T-helper 17 cell (primary cell): Measurements from ENCODE around the gene LRRC1. TPM values are rescaled to one million over a fixed set of nuclear protein-coding genes. Genes with fewer than 3 reads are reported as not detected.

ENCODE experiments used
- ATAC-seq: fragments of 150-1000 bp; cut with Tn5 transposase; 2 replicates; pipeline ENCODE4 v1.10.0; 2021; ENCODE audit warnings: mild to moderate bottlenecking, moderate library complexity
- DNase-seq, 3 donors: peaks; one replicate each; pipeline versions ENCODE4 v3.0.0 to v3.0.0-alpha.2; 2020 to 2021
- H3K9me3 ChIP-seq: one replicate; pipeline ENCODE4 v1.7.0; 2013; ENCODE audit warnings: low read length, mild to moderate bottlenecking; ENCODE audit not compliant: control insufficient read depth, poor library complexity, severe bottlenecking
- H3K27ac Mint-ChIP-seq: one replicate; pipeline ENCODE4 v1.8.0; 2022; ENCODE audit warnings: mild to moderate bottlenecking, moderate library complexity, mixed read lengths
- H3K27me3 Mint-ChIP-seq: one replicate; pipeline ENCODE4 v1.8.0; 2022; ENCODE audit warnings: mixed read lengths
- H3K36me3 Mint-ChIP-seq: one replicate; pipeline ENCODE4 v1.8.0; 2022; ENCODE audit warnings: low read depth, mixed read lengths
- H3K4me1 Mint-ChIP-seq: one replicate; pipeline ENCODE4 v1.8.0; 2022; ENCODE audit warnings: mild to moderate bottlenecking, mixed read lengths
- H3K4me3 Mint-ChIP-seq: one replicate; pipeline ENCODE4 v1.8.0; 2022; ENCODE audit warnings: mild to moderate bottlenecking, moderate library complexity, mixed read lengths
- total RNA-seq, 4 donors: library from RNA in 2 of 4; stranded (reverse) in 2 of 4; gene quantifications; one replicate each; pipeline ENCODE4 v1.2.3 and lab custom pipeline; 2022 to 2026

The LRRC1 gene
- total RNA-seq, 2 donors from 2014 or later = 2.5 to 4.0 TPM

DNA sequence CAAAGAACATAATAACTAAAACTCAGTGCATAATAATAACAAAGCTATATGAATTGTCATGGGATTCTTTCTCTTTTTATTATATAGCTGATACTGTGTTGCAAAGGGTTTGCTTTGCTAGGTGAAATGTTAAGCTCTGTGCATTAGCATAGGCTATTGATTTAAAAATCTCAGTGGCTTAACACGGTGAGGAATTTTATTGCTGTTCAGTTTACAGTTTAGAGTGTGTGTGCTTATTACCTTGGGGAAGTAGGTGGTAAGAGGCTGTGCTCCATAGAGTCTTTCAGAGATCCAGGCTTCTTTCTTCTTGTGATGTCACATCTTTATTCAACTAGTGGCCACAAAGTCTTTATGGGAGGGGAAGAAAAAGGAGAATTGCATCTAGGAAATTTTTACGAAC lies 55.7 kb downstream of the LRRC1 start:
- Mint-ChIP-seq H3K4me1 (peaks cover 10% of the 10 kb centered on the region), H3K36me3 (peaks cover 2% of the 10 kb centered on the region), H3K4me3 (no peak overlapping the region), H3K27me3 (no peaks in the 10 kb centered on the region), H3K27ac (no peak overlapping the region)
- no peaks in the 10 kb centered on the region for H3K9me3 ChIP-seq
- DNase-seq (no peak), ATAC-seq (no peak)

DNA sequence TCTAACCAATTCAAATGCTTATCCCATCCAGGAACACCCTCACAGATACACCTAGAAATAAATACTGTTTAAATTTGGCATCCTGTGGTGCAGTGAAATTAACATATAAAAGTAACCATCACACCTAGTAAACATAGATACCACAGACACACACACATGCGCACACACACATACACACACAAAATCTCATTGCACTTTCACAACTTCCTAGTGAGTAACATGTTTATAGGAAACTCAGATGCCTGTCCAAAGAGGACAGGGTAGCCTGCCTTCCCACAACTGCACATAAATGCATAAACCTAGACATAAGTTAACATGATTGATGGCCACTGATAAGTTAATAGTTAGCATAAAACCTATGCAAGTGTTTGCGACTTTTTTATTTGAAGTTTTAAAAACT lies 56.8 kb downstream of the LRRC1 start:
- H3K4me1 Mint-ChIP-seq = peaks cover 10% of the 10 kb centered on the region

DNA sequence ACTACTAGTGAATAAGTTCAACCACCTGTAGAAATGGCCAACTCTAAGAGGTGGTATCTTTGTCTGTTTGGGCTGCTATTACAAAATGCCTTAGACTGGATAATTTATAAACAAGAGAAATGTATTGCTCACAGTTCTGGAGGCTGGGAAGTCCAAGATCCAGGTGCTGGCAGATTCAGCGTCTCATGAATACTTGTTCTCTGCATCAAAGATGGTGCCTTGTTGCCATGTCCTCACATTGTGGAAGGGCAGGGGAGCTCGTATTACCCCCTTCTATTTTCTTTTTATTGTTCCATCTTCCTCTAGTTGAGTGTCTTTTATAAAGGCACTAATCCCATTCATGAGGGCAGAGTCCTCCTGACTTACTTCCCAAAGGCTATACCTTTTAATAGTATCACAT lies 58.0 kb downstream of the LRRC1 start:
- DNase-seq (no peak), ATAC-seq (no peak)
- peaks cover 10% of the 10 kb centered on the region for H3K4me1 Mint-ChIP-seq
- H3K36me3 Mint-ChIP-seq = peaks cover 2% of the 10 kb centered on the region
- no peak overlapping the region for H3K27ac Mint-ChIP-seq
- no peak overlapping the region for H3K4me3 Mint-ChIP-seq
- no peaks in the 10 kb centered on the region for H3K27me3 Mint-ChIP-seq
- H3K9me3 ChIP-seq = no peaks in the 10 kb centered on the region

More for the DNA sequence above, 56.8 kb downstream of the LRRC1 start:
- H3K27me3 Mint-ChIP-seq = no peaks in the 10 kb centered on the region
- no peak for ATAC-seq
- H3K27ac Mint-ChIP-seq = no peak overlapping the region
- peaks cover 2% of the 10 kb centered on the region for H3K36me3 Mint-ChIP-seq
- no peak overlapping the region for H3K4me3 Mint-ChIP-seq
- H3K9me3 ChIP-seq = no peaks in the 10 kb centered on the region
- no peak for DNase-seq

DNA sequence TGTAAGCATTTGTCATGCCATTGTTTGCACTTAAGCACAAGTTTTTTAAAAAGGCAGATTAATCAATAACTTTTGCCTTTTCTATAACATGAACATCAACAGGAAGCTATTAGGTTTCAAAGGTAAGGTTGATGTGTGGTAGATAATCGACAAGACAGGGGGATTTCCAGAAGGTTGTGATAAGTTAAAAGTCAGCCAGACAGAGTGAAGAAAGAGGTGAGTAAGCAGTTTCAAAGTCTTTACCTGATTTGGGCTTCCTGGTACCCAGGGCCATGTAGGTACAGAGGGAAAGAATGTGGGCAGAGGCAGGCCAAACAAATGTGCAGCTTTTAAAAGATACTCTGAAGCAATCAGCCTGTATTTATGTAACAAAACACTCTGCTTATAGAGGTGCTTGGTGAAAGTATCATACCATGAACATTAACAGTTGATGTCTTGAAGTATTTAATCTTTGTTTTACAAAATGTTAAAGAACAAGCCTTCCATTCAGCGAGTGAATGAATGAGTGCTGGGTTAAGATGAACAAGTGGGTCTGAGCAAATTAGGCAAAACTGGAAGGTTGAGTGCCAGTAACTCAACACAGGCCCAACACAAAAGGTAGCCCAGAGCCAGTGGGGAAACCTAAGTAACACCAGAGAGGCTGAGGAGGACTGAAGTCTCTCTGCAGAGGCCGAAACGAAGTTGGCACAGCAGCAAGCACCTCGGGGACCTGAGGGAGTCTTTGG lies 60.2 kb downstream of the LRRC1 start:
- DNase-seq = no peak
- Mint-ChIP-seq H3K4me1 (peaks cover 10% of the 10 kb centered on the region), H3K4me3 (peak overlapping the region; percentile 46), H3K27ac (peak overlapping the region; percentile 87), H3K27me3 (no peaks in the 10 kb centered on the region), H3K36me3 (peaks cover 2% of the 10 kb centered on the region)
- ATAC-seq = peak; percentile 98
- no peaks in the 10 kb centered on the region for H3K9me3 ChIP-seq

DNA sequence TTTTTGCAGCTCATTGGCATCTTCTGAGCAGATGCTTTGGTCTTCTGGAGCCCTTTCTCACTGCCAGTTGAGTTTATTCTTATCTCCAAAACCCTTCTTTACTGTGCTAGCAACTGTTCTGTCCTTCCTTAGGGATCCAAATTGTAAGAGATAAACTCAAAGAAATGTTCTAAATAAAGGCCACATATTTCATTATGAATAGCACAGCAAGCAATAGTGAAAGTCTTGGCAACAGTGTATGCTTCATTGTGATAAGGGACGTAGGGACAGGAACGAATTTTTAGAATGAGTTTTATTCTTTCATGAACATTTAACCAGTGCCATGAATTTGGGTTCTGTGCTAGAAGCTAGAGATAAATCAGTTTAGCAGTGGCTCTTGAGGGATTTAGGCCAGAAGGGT lies 61.1 kb downstream of the LRRC1 start:
- Mint-ChIP-seq H3K4me3 (no peak overlapping the region), H3K27ac (peak overlapping the region; percentile 87), H3K4me1 (peaks cover 10% of the 10 kb centered on the region), H3K36me3 (peaks cover 2% of the 10 kb centered on the region), H3K27me3 (no peaks in the 10 kb centered on the region)
- no peaks in the 10 kb centered on the region for H3K9me3 ChIP-seq
- DNase-seq (no peak), ATAC-seq (no peak)

DNA sequence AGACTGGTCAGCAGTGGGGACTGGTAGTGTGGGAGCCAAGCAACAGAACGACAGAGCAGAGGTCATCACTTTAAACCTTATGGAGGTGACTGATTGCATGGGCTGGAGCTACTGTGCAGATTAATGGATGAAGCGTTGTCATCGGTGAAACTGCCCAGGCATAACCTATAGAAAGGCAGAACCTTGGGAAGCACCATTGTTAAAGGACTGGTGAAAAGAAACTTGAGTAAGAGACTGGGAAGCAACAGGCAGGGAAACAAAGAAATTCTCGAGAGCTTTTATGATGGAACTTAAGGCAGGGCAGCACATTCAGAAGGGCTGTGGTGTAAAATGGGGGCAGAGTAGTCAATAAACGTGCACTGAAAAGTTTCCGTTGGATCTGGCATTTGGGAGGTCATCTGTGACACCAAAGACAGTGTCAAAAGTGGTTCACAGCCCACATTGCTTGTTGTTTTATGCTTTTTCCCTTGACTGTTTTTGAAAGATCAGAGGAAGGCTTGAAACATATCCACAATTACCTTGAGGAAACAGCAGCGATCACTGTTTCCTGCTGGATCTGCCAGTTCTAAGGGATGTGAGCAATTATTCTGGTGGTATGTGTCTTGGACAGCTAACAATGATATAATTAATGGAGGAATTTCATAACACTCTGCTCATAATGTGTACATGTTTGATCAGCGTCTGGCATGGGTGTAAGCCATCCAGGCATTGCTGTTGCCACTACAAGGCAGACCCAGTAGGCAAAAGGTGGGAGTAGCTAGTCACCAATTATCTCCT lies 62.7 kb downstream of the LRRC1 start:
- no peaks in the 10 kb centered on the region for H3K9me3 ChIP-seq
- Mint-ChIP-seq H3K4me1 (peaks cover 10% of the 10 kb centered on the region), H3K4me3 (no peak overlapping the region), H3K27me3 (no peaks in the 10 kb centered on the region), H3K27ac (no peak overlapping the region), H3K36me3 (peaks cover 2% of the 10 kb centered on the region)
- ATAC-seq (no peak), DNase-seq (no peak)

DNA sequence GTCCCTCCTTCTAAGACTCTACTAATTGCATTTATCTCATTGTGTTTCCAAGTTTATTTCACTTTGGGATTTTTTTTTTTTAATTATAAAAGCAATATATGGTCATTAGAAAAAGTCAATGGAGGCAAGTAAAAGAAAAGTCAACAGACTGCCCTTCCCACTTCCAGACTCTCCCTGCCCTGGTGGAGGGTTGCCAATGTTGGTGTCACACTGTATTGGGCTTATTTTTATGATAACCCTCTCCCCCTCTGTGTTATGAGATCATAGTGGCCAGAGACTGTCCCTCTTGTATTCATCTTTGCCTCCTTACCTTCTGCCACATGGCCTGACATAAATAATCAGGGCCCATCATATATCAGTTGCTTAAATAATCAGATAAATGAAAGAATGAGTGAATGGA lies 63.4 kb downstream of the LRRC1 start:
- no peak for ATAC-seq
- H3K9me3 ChIP-seq = no peaks in the 10 kb centered on the region
- H3K27me3 Mint-ChIP-seq = no peaks in the 10 kb centered on the region
- DNase-seq = no peak
- no peak overlapping the region for H3K27ac Mint-ChIP-seq
- no peak overlapping the region for H3K4me3 Mint-ChIP-seq
- H3K4me1 Mint-ChIP-seq = peaks cover 10% of the 10 kb centered on the region
- peaks cover 2% of the 10 kb centered on the region for H3K36me3 Mint-ChIP-seq

DNA sequence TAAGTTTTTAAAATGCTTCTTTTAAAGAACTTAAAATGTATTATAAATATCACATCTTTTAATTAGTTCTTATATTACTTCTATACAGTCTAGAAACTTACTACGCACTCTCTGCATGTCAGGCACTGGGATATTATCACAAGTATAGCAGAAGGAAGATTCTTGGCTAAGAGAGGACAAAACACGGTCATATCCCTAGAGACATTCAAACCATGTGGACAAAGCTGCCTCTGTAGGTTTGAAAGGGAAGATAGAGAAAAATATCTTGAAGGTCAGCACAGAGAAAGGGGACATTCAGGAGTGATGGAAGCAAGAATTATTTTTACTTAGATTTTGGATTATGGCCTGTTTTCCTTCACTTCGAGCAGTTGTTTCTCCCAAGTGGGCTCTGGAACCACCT lies 64.1 kb downstream of the LRRC1 start:
- H3K4me1 Mint-ChIP-seq = peaks cover 14% of the 10 kb centered on the region
- no peak for DNase-seq
- no peak for ATAC-seq
- peaks cover 2% of the 10 kb centered on the region for H3K36me3 Mint-ChIP-seq
- no peak overlapping the region for H3K27ac Mint-ChIP-seq
- no peak overlapping the region for H3K4me3 Mint-ChIP-seq
- no peaks in the 10 kb centered on the region for H3K9me3 ChIP-seq
- H3K27me3 Mint-ChIP-seq = no peaks in the 10 kb centered on the region

DNA sequence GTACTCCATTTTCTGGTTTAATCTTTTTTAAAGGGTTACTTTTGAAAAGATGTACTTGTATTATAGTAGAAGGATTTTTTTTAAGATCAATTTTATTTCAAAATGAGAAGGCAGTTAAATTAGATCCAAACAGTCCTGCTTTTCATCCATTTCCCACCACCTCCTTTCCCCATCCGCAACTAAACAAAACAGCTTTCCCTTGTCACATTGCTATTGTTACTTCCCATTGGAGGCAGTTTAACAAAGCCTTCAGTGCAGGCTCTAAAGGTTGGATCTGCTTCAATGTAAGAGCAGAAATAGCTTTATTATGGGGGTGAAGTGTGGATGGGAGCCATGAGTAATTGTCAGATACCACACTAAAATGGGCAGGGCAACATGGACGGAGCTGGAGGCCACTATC lies 65.7 kb downstream of the LRRC1 start:
- no peaks in the 10 kb centered on the region for H3K36me3 Mint-ChIP-seq
- peaks cover 8% of the 10 kb centered on the region for H3K4me1 Mint-ChIP-seq
- no peak overlapping the region for H3K27ac Mint-ChIP-seq
- DNase-seq (no peak), ATAC-seq (no peak)
- H3K4me3 Mint-ChIP-seq = no peak overlapping the region
- H3K27me3 Mint-ChIP-seq = no peaks in the 10 kb centered on the region
- H3K9me3 ChIP-seq = no peaks in the 10 kb centered on the region

DNA sequence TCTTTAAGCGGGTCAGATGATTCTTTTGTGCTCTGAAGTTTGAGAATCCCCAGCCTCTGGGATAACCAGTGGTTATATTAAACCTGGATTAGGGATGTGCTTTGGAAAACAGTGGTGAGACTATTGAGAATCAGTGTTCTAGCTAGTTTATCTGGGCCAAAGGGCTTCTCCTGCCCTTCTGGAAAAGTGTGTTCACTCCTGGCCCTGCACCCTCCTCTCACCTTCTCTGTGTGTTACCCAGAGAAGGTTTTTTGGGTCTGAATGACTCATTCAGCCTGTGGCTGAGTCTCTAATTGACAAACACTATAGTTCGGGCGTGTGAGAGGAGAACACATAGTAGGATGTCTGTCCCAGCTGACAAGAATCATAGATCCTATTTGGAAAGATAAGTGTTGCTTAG lies 66.7 kb downstream of the LRRC1 start:
- no peaks in the 10 kb centered on the region for H3K36me3 Mint-ChIP-seq
- H3K4me1 Mint-ChIP-seq = peaks cover 8% of the 10 kb centered on the region
- ATAC-seq = no peak
- no peaks in the 10 kb centered on the region for H3K9me3 ChIP-seq
- no peak overlapping the region for H3K27ac Mint-ChIP-seq
- no peak for DNase-seq
- no peaks in the 10 kb centered on the region for H3K27me3 Mint-ChIP-seq
- no peak overlapping the region for H3K4me3 Mint-ChIP-seq

DNA sequence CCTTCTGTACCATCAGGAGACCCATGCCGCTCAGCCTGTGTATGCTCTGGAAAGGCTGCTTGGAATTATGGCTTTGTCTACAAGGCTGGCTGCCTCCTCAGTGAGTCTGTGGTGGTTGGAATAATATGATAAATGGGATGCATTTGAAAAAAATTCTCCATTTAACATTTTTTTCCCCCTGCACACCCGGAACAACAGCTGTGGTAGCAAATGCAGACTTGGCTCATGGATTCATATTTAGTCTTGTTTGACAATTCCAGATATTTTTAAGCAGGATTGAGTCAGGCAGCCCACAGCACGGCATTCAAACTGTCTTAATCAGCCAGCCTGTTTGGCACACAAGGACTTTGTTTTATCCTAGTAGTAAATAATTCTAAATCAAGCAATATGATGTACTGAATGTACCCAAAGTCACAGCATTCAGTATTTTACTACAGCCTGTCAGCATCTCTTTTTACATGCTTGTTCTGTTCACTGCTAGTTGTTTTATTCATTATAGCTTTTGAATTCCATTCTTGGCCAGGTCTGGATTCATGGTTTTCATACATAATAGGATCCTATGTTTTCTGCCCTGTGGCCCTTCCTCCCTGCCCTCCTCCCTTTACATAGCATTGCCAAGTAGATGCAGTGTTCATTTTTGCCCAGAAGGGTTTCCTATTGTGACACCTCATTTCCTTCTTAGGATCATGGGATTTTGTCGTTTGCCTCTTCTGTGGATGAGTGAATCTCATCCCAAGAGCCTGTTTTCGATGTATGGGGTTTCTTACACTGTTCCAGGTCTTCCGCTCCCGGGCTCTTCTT lies 68.1 kb downstream of the LRRC1 start:
- DNase-seq = no peak
- Mint-ChIP-seq H3K27me3 (no peaks in the 10 kb centered on the region), H3K4me3 (no peak overlapping the region), H3K27ac (no peak overlapping the region), H3K36me3 (no peaks in the 10 kb centered on the region), H3K4me1 (peaks cover 8% of the 10 kb centered on the region)
- ATAC-seq = no peak
- no peaks in the 10 kb centered on the region for H3K9me3 ChIP-seq

DNA sequence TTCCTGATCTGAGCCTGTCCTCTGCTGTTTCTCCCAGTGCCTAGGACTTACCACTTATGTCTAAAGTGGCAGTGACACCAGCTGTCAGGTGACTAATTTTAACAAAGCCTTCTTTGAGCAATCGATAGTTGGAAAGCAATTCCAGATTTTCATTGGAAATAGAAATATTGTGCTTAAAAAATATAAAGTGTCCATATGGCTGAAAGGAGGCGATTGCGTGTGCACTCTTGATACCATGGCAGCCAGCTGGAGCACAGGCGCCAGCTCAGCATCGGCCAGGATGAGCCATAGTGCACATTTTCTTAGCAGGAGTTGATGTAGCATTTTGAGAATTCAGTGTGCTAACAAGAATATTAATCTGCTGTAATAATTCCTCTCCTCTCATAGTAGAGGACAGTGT lies 70.0 kb downstream of the LRRC1 start:
- Mint-ChIP-seq H3K4me1 (peaks cover 11% of the 10 kb centered on the region), H3K27me3 (no peaks in the 10 kb centered on the region), H3K27ac (peak overlapping the region; percentile 39), H3K4me3 (no peak overlapping the region), H3K36me3 (no peaks in the 10 kb centered on the region)
- ATAC-seq (no peak), DNase-seq (no peak)
- H3K9me3 ChIP-seq = no peaks in the 10 kb centered on the region

DNA sequence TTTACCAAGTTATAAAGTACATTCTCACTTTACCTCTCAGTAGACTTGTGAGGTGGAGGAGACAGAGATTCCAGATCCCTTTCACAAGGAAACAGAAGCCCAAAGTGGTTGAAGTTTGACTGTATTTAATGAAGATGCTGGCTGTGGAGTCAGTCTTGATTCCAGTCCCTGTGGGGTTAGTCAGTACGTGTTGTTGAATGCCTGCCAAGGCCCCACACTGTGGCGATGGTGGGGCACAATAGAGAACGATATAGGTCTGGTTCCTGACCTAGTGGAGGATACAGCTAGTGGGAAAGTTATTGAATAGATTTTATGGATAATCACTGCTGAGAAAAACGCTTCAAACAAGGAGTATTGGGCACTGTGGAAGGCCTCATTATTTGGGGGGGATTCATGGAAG lies 71.4 kb downstream of the LRRC1 start:
- no peaks in the 10 kb centered on the region for H3K36me3 Mint-ChIP-seq
- H3K4me1 Mint-ChIP-seq = peaks cover 16% of the 10 kb centered on the region
- H3K27me3 Mint-ChIP-seq = no peaks in the 10 kb centered on the region
- no peak overlapping the region for H3K27ac Mint-ChIP-seq
- H3K4me3 Mint-ChIP-seq = no peak overlapping the region
- ATAC-seq (no peak), DNase-seq (no peak)
- no peaks in the 10 kb centered on the region for H3K9me3 ChIP-seq
